ENCODE results near the gene SANBR.

The SANBR gene

GRCh38 chr2:61085883-61086282, 20.2 kb downstream of the SANBR start:
- no peak for TF ChIP-seq CTCF (IDR thresholded peaks at IDR 0.05; ENCODE audit: extremely low read depth, insufficient read depth, missing control alignments)
- in situ Hi-C loops (cut with MboI; ENCODE audit: low pct_unique_long_range_greater_than_20kb, low sequenced_read_pairs, unreplicated experiment): no loop called here
- no peak for DNase-seq (ENCODE audit: low spot score)

DNA sequence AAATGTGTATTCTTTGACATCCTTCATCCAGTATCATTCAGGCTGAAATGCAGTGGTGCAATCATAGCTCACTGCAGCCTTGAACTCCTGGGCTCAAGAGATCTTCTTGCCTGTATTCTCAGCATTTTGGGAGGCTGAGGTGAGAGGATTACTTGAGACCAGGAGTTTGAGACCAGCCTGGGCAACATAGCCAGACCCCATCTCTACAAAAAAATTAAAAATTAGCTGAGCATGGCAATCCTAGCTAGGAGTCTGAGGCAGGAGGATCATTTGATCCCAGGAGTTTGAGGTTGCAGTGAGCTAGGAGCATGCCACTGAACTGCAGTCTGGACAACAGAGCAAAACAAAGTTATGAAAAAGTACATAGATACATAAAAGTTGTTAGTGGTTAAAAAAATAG, 24.1 kb downstream of the SANBR start:
- in situ Hi-C loops (cut with MboI; ENCODE audit: low pct_unique_long_range_greater_than_20kb, low sequenced_read_pairs, unreplicated experiment): no loop called here
- TF ChIP-seq CTCF (IDR thresholded peaks at IDR 0.05; ENCODE audit: extremely low read depth, insufficient read depth, missing control alignments): no peak
- DNase-seq (ENCODE audit: low spot score): no peak

DNA sequence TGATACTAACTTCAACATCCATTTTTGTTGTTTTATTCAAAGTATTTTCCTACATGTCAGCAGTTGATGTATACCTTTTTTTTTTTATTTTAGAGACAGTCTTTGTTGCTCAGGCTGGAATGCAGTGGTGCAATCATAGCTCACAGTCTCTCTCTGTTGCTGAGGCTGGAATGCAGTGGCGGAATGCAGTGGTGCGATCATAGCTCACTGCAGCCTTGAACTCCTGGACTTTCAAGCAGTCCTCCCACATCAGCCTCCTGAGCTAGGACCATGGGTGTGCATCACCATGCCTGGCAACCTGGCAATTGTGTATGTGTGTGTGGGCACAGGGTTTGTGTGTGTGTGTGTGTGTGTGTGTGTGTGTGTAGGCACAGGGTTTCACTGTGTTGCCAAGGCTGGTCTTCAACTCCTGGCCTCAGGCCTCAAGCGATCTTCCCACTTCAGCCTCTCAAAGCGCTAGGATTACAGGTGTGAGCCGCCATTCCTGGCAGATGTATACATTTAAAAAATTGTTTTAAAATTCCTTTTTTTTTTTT, 24.8 kb downstream of the SANBR start:
- no peak for DNase-seq (ENCODE audit: low spot score)
- TF ChIP-seq CTCF (IDR thresholded peaks at IDR 0.05; ENCODE audit: extremely low read depth, insufficient read depth, missing control alignments): no peak
- in situ Hi-C loops (cut with MboI; ENCODE audit: low pct_unique_long_range_greater_than_20kb, low sequenced_read_pairs, unreplicated experiment): no loop called here

DNA sequence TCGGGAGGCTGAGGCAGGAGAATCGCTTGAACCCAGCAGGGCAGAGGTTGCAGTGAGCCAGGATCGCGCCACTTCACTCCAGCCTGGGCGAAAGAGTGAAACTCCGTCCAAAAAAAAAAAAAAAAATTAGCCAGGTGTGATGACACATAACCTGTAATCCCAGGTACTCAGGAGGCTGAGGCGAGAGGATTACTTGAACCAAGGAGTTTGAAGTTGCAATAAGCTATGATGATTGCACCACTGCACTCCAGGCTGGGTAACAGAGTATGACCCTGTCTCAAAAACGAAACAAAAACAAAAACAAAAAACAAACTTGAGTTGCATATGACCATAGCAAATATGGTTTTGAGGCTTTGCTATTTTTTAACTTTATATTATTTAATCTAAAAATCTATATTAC, 25.8 kb downstream of the SANBR start:
- in situ Hi-C loops (cut with MboI; ENCODE audit: low pct_unique_long_range_greater_than_20kb, low sequenced_read_pairs, unreplicated experiment): no loop called here

GRCh38 chr2:61096438-61096837, 30.8 kb downstream of the SANBR start:
- in situ Hi-C loops (cut with MboI; ENCODE audit: low pct_unique_long_range_greater_than_20kb, low sequenced_read_pairs, unreplicated experiment): no loop called here
- TF ChIP-seq CTCF (IDR thresholded peaks at IDR 0.05; ENCODE audit: extremely low read depth, insufficient read depth, missing control alignments): no peak
- no peak for DNase-seq (ENCODE audit: low spot score)

More for the DNA sequence above, 25.8 kb downstream of the SANBR start:
- no peak for TF ChIP-seq CTCF (IDR thresholded peaks at IDR 0.05; ENCODE audit: extremely low read depth, insufficient read depth, missing control alignments)
- DNase-seq (ENCODE audit: low spot score): no peak

- in situ Hi-C loops (cut with MboI; ENCODE audit: low pct_unique_long_range_greater_than_20kb, low sequenced_read_pairs, unreplicated experiment): no loop called here
- no peak for DNase-seq (ENCODE audit: low spot score)
- TF ChIP-seq CTCF (IDR thresholded peaks at IDR 0.05; ENCODE audit: extremely low read depth, insufficient read depth, missing control alignments): no peak
Observed at GRCh38 chr2:61100801-61101200, 35.1 kb downstream of the SANBR start.

- no peak for DNase-seq (ENCODE audit: low spot score)
- no peak for TF ChIP-seq CTCF (IDR thresholded peaks at IDR 0.05; ENCODE audit: extremely low read depth, insufficient read depth, missing control alignments)
- in situ Hi-C loops (cut with MboI; ENCODE audit: low pct_unique_long_range_greater_than_20kb, low sequenced_read_pairs, unreplicated experiment): no loop called here
Observed at GRCh38 chr2:61109291-61109690, 43.6 kb downstream of the SANBR start.

Data from GM13977 (cell line).